ENCODE measurements around the gene ADAT1.

ADAT1 gene

DNA sequence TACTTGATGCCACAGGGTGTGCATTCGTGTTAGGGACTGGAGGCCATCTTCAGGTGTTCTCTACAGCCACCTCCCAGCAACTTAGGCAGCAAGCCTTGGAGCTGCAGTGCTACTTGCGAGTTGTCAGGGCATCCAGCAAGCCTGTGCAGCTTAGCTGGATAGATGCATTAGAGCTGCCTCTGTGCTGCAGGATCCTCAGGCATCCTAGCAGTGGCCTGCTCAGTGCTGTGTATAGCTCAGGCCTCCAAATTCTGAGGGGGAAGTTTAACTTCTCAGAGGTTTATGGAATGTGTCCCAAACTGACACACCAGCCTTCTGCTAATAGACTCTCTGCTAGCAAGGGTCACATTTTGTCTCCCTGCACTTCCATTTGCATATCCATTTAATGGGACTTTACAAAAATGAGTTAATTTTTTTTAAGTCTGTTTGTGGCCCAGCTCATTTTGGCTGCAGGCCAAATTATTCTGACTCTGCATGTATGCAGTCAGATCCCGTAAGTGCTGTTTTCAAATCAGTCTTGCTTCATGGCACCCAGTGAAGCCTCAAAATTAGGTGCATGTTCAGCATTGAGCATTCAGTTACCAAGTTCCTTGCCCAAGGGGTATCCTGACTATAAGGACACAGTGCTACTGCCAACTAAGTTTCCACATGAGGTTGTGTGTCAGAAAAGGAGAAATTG is 50.1 kb downstream of the ADAT1 start:
- no peak for DNase-seq

DNA sequence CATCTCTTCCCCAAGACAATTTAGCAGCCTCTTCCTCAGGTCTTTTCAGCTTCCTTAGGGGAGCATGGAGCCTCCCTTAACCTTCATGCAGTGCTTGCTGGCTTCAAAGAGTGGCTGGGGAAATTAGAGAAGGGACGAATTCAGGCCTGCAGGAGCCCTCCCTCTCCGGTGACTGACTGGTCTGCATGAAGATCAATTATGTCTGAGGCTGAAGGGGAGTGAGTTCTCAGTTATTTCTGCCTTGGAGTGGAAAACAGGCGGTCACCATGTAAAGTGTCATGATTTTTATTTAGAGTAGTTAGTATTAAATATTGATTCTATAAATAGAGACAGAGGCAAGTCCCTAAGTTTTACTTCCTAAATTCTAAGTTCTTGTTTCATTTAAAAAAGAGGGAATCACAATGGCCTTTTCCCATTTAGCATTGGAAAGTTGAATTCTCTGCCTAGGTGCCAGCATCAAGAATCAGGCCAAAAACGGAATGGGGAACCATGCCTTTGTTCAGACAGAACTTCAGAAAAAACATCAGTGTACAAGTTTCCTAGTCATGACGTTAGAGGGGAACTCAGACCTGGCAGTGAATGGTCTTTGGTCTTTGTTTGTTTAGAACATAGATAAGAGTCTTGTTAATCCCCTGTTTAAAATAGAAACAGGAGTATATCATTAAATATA is 52.5 kb downstream of the ADAT1 start:
- DNase-seq = no peak

DNA sequence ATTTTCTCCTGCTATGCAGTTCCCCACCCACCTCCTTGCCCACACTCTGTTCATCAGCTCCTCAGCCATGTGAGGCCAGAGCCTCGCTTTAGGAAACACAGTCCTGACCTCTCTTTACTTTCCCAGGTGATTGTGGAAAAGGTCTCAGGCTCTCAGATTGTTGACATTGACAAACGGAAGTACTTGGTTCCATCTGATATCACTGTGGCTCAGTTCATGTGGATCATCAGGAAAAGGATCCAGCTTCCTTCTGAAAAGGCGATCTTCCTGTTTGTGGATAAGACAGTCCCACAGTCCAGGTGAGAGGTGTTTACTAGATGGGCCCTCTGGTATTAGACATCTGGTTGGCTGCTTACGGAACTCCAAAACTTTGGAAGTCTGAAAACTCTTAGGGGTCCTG is 55.2 kb downstream of the ADAT1 start:
- no peak for DNase-seq

DNA sequence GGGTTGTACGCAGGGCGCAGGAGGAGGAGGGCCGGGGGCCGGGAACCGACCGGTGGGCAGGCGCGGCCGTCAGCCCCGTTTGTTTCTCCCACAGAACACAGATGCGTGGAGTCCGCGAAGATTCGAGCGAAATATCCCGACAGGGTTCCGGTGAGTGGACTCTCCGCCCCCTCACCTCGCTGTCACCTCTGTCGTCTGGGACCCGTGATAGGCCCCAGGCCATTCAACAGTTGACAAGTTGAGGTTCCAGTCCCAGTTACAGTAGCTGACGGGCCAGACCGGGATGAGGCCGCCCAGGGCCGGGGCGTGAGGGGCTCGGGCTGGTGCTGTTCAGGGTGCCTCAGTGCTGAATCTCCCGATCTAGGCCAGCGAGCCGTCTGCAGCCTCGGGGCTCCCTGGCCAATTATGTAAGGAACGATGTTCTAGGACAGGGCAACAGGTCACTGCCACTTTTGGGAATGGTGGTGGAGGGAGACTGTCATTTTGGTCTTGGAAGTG is 56.3 kb downstream of the ADAT1 start:
- DNase-seq = peak; percentile 4 to 26

DNA sequence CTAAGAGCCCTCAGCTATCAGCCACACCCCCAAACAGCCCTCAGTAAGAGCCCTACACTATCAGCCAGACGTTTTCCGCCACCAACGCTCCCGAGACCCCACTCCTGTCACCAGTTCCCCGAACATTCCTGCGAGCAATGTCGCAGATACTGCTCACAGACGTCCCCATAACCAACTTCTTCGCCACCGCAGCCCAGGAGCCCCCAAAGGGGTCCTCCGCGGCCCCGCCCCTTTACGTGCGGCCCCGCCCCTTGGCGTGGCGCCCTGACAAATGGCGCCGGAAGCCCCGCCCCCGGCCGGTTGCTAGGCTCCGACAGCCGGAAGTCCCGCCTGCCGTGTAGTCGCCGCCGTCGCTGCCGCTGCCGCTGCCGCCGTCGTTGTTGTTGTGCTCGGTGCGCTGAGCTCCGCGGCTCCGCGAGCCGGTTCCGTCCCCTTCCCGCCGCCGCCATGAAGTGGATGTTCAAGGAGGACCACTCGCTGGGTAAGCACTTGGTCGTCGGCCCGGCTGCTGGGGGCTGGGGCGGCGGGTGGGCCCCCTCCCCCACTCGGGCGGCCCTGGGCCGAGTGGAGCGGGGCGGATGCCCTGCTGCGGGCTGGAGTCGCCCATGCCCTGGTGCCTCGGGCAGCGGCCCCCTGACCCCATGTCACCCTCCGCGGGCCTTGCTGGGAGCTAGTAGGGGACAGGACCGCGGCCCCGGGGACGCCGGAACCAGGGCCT is 56.9 kb downstream of the ADAT1 start, which contains the start of gene GABARAPL2:
GABARAPL2 (plus strand) TSS at position 340 of the 718 bp plus-strand sequence; CDS start at position 448, 108 bp downstream.
- DNase-seq = peak; percentile 81 to 88

DNA sequence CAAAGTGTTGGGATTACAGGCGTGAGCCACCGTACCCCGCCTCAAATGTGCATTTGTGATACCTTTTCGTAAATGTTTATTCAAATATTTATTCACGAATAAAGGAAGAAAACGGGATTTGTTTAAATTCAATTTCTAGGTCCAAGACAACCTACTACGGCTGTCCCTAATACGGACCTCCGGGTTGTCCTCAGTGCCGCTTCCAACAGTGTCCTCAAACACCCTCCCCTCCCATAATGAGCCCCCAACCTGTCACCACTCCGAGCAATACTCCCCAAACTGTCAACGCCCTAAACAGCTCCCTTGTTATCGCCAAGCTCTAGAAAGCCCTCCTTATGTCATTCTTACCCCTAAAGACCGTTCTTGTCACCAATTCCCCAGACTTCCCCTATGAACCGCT is 57.4 kb downstream of the ADAT1 start:
- no peak for DNase-seq

DNA sequence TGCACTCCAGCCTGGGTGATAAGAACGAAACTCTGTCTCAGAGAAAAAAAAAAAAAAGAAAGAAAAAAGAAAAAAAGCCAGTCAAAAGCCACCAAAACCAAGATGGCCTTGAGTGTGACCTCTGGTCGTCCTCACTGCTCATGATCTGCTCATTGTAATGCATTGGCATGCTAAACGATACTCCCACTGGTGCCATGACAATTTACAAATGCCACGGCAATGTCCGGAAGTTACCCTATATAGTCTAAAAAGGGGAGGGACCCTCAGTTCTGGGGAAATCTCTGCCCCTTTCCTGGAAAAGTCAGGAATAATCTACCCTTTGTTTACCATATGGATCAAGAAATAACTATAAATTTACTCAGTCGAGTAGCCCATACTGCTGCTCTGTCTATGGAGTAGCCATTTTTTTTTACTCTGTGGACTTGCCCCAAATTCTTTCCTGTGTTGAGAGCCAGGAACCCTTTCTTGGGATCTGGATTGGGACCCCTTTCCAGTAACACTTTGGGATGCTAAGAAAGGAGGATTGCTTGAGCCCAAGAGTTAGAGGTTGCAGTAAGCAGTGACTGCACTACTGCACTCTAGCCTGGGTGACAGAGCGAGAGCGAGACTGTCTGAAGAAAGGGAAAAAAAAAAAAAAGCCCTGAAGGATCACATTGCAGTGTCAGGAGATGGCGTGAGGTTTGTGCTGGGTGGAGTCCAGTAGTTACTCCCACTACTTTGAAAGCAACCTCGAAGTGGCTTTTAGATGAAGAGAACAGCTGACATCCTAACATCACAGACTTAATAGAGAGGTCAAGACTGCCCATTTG is 63.3 kb downstream of the ADAT1 start:
- no peak for DNase-seq

DNA sequence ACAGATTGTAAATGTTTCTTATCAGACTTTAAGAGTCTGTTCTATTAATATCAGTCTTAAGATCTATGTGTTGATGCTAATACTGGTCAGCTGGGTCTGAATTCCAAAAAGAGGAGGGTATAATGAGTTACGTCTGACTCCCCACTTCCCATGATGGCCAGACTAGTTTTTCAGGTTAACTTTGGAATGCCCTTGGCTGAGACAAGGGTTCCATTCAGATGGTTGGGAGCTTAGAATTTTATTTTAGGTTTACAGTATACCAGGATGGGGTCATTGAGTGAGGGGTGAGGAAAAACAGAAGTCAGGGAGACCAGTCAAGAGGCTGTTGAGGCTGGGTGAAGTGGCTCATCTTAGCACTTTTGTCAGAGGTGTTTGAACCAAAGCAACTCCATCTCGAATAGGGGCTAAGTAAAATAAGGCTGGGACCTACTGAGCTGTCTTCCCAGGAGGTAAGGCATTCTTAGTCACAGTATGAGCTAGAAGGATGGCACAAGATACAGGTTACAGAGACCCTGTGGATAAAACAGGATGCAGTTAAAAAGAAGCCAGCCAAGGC is 64.2 kb downstream of the ADAT1 start:
- DNase-seq = no peak

DNA sequence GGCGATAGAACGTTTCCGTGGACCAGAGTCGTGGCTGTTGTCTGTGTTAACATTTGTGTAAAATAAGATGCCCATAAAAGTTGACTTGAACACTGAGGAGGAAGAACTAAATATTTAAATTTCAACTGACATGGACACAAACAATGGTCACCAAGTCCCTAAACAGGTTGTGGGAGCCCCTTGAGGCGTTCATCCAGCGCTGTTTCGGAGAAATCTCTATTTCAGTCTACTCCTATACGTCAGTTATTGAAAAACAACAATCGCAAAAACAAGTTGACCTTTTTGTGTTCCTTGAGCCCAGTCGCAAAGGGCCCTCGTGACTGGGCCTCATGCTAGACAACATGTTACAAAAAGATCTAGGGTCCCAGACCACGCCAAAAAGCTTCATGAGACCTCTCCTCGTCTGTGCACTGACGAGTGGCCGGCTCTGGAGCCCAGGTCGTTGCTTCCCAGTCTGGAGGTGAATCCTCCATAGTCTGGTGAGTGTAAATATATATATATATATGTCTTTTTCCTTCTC is 66.6 kb downstream of the ADAT1 start:
- DNase-seq = no peak

DNA sequence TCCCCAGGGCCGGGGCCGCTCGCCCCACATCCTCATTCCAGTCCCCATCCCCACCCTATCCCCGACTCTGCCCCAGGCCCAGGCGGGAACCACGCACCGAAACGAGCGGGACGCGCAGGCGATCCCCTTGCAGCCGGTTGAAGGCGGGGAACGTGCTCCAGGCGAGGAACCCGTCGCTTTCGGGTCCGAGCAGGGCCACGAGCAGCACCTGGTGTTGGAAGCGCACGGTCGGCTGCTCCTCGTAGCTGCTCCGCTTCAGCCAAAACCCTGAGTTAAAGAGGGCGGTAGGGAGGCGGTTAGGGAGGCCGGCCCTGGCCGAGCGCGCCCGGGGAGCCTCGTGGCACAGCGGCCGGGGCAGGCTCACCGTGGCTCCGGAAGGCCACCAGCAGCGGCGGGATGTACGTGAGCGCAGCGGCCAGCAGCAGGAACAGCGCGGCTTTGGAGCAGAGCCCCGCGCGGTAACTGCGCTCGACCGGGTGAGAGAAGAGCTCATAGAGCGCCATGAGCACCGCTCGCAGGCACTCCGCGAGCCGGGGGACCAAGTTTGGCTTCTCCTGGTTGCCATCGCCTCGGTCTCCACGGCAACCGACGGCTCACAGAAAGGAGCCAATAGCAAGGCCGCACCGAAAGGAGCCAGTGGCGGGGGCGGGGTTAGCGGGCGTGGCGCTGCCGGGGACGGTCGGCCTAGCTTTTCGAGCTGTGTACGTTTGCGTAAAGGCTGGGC is 67.2 kb downstream of the ADAT1 start, which contains the start of gene TMEM231:
TMEM231 (minus strand) TSS at position 546 of the 724 bp plus-strand sequence; CDS start at position 503, 43 bp downstream.
- peak; percentile 90 to 91 for DNase-seq

DNA sequence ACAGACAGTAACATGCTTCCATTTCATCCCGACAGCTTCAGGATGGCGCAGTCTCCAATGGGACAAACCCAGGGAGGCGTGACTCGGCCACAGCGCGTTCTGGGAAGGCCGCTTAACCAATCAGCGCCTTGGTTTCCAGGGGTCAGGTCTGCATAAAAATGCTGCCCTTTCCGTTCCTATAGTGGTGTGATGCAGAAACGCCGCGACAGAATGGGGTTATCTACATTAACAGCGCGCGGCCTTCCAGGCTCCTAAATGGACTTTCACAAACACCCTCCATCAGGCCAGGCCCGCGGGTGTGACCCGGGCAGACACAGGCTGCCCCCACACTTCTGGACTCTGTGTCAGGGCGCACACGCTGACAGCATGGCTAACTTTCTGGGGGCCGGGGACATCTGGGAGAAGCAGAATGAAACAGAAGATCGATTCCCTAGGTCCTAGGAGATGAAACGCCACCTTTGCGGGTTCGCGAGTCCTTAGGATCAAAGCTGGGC is 67.8 kb downstream of the ADAT1 start:
- DNase-seq = peak; percentile 48 to 59

DNA sequence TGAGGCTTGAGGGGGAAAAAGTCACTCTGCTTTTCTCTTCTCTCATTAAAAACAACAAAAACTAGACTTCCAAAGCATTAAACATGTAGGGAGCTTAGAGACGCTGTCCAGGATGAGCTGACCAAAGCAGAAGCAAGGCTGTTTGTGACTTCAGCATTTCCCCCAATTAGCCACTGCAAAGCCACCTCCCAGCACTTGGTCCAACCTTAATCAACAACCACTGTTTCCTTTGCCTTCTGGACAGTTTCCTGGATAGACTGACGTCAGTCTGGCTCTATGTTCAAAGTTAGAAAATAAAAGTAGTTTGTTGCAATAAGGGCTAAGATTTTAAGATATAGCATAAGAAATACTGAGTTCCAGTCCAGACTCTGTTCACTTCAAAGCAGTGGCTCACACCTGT is 70.1 kb downstream of the ADAT1 start:
- no peak for DNase-seq

DNA sequence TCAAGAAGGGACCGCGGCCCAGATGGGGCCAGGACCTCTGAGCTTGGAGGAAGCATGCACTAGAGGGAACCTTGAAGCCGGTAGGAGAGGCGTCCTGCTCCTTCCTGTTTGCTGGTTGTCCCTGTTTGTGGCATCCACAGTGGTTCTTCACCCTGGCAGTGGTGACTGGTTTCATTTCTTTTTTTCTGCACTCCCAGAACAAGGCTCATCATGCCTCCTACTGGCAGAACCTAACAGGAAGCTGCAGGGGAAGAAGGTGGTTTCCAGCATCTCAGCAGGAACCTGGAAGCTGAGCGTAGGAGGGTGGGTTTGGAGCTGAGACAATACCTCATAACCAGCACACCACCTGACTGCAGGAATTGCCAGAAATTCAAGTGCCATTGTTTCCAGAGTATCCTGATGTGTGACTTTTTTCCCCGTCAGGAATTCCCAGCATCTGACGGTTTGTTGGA is 72.8 kb downstream of the ADAT1 start:
- peak; percentile 65 to 74 for DNase-seq
